KMS-11 (cell line): ENCODE data around the gene DLG2.

ENCODE experiments used
- H2AFZ ChIP-seq: fragments of 200-600 bp; sonication (generic); 2 replicates; pipeline ENCODE4 v1.6.1; 2016; ENCODE audit warnings: antibody characterized with exemption, mixed run types, low read depth
- H3K27ac ChIP-seq: fragments of 200-600 bp; sonication (generic); 2 replicates; pipeline ENCODE4 v1.6.1; 2016; ENCODE audit warnings: mild to moderate bottlenecking, mixed run types
- H3K27me3 ChIP-seq: fragments of 200-600 bp; sonication (generic); 2 replicates; pipeline ENCODE4 v1.6.1; 2017; ENCODE audit warnings: mild to moderate bottlenecking, low read depth, mixed run types, moderate library complexity; ENCODE audit not compliant: insufficient read depth
- H3K36me3 ChIP-seq: fragments of 200-600 bp; sonication (generic); 2 replicates; pipeline ENCODE4 v1.6.1; 2017; ENCODE audit warnings: mild to moderate bottlenecking, mixed run types; ENCODE audit not compliant: insufficient read depth
- H3K4me1 ChIP-seq: fragments of 200-600 bp; sonication (generic); 2 replicates; pipeline ENCODE4 v1.6.1; 2016; ENCODE audit warnings: mild to moderate bottlenecking, low read depth, mixed run types; ENCODE audit not compliant: poor library complexity, severe bottlenecking
- H3K4me2 ChIP-seq: fragments of 200-600 bp; sonication (generic); 2 replicates; pipeline ENCODE4 v1.7.0; 2016; ENCODE audit warnings: mild to moderate bottlenecking, mixed run types
- H3K4me3 ChIP-seq: fragments of 200-600 bp; sonication (generic); IDR thresholded peaks from 2 replicates; pipeline ENCODE4 v1.6.1; 2017; ENCODE audit warnings: low read depth, low read length, mixed read lengths; ENCODE audit not compliant: insufficient read depth
- H3K79me2 ChIP-seq: fragments of 200-600 bp; sonication (generic); 2 replicates; pipeline ENCODE4 v1.6.1; 2016; ENCODE audit warnings: low read depth, mixed run types; ENCODE audit not compliant: insufficient read depth
- H3K9ac ChIP-seq: fragments of 200-600 bp; sonication (generic); 2 replicates; pipeline ENCODE4 v1.6.1; 2016; ENCODE audit warnings: mild to moderate bottlenecking, mixed run types
- H4K20me1 ChIP-seq: fragments of 200-600 bp; sonication (generic); 2 replicates; pipeline ENCODE4 v1.6.1; 2016; ENCODE audit warnings: mild to moderate bottlenecking, mixed run types; ENCODE audit not compliant: insufficient read depth
- TF ChIP-seq, protein P1 (sequence below): fragments of 200-600 bp; sonication (generic); conservative IDR thresholded peaks from 2 replicates; pipeline ENCODE4 v1.6.1; 2017; ENCODE audit warnings: low read depth, mild to moderate bottlenecking, antibody characterized with exemption, low read length, moderate library complexity, mixed read lengths

DLG2 gene

DNA sequence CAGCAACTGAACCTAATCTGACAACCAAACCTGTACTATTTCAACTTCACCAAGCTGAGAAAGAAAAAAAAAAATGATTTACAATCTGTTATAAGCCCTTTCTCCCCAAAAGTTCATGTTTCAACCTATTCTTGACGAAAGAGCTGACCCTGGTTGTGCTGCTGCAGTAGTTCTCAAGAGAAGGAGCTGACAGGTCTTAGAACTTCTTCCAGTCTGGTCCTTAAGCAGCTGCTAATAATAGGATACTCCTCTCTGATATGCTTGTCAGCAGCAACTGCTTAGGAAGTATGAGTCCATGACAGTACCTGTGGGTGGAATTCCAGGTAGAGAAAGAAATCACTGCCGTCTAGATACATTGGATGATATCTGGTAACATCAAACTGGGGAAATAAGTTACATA, 1605.9 kb downstream of the DLG2 start:
- H3K4me1 ChIP-seq = no peaks in the 10 kb centered on the region
- H2AFZ ChIP-seq = no peak overlapping the region
- no peaks in the 10 kb centered on the region for H4K20me1 ChIP-seq
- H3K36me3 ChIP-seq = no peaks in the 10 kb centered on the region
- TF ChIP-seq, protein P1, sequence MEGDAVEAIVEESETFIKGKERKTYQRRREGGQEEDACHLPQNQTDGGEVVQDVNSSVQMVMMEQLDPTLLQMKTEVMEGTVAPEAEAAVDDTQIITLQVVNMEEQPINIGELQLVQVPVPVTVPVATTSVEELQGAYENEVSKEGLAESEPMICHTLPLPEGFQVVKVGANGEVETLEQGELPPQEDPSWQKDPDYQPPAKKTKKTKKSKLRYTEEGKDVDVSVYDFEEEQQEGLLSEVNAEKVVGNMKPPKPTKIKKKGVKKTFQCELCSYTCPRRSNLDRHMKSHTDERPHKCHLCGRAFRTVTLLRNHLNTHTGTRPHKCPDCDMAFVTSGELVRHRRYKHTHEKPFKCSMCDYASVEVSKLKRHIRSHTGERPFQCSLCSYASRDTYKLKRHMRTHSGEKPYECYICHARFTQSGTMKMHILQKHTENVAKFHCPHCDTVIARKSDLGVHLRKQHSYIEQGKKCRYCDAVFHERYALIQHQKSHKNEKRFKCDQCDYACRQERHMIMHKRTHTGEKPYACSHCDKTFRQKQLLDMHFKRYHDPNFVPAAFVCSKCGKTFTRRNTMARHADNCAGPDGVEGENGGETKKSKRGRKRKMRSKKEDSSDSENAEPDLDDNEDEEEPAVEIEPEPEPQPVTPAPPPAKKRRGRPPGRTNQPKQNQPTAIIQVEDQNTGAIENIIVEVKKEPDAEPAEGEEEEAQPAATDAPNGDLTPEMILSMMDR = no peak
- H3K27me3 ChIP-seq = no peaks in the 10 kb centered on the region
- no peak overlapping the region for H3K27ac ChIP-seq
- no peaks in the 10 kb centered on the region for H3K79me2 ChIP-seq
- no peak overlapping the region for H3K4me2 ChIP-seq
- no peak overlapping the region for H3K4me3 ChIP-seq
- H3K9ac ChIP-seq = no peak overlapping the region

DNA sequence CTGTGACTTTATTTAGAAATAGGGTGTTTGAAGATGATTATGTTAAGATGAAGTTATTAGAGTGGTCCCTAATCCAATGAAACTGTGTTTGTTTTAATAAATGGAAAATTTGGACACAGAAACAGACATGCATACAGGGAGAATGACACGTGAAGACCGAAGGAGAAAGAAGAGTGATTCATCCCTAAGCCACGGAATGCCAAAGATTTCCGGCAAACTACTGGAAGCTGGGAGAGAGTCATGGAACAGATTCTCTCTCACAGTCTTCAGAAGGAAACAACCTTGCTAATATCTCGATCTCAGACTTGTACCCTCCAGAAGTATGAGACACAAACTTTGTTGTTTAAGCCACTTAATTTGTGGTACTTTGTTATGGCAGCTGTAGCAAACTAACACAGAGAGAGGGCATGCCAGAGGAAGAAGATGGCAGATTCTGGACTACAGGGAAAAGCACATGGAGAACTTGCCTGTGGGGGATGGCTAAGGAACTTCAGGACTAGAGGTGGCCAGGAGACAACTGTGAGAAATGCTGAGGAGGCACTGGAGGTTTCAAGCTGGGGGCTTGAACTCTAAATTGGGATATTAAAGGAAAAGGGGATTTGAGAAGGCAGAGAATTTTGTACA, 1607.5 kb downstream of the DLG2 start:
- Histone ChIP-seq H3K4me1 (no peaks in the 10 kb centered on the region), H3K36me3 (no peaks in the 10 kb centered on the region), H3K4me3 (no peak overlapping the region), H3K27me3 (no peaks in the 10 kb centered on the region), H3K79me2 (no peaks in the 10 kb centered on the region), H3K9ac (no peak overlapping the region), H2AFZ (no peak overlapping the region), H3K4me2 (no peak overlapping the region), H4K20me1 (no peaks in the 10 kb centered on the region), H3K27ac (no peak overlapping the region)
- TF ChIP-seq, protein P1 = no peak

DNA sequence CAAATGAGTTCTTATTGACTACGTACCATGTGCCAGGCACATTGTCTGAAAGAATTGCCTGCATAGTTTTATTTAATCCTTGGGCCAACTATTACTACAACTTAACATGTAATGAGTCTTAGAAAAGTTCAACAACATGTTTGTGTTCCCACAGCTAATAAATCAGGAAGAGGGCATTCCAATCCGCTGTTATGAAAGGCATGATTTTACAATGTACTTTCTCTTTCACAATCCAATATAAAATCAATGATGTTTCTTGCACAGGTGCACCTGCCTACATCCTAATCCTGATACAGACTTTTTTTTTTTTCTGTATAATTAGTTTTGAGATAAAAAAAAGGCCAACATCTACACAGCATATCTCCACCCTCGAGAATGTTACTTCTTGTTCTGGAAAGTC, 1612.6 kb downstream of the DLG2 start:
- H3K4me2 ChIP-seq = no peak overlapping the region
- H4K20me1 ChIP-seq = no peaks in the 10 kb centered on the region
- no peak overlapping the region for H2AFZ ChIP-seq
- no peaks in the 10 kb centered on the region for H3K27me3 ChIP-seq
- no peaks in the 10 kb centered on the region for H3K36me3 ChIP-seq
- TF ChIP-seq, protein P1 = no peak
- H3K4me1 ChIP-seq = no peaks in the 10 kb centered on the region
- H3K9ac ChIP-seq = no peak overlapping the region
- H3K79me2 ChIP-seq = no peaks in the 10 kb centered on the region
- H3K27ac ChIP-seq = no peak overlapping the region
- no peak overlapping the region for H3K4me3 ChIP-seq

DNA sequence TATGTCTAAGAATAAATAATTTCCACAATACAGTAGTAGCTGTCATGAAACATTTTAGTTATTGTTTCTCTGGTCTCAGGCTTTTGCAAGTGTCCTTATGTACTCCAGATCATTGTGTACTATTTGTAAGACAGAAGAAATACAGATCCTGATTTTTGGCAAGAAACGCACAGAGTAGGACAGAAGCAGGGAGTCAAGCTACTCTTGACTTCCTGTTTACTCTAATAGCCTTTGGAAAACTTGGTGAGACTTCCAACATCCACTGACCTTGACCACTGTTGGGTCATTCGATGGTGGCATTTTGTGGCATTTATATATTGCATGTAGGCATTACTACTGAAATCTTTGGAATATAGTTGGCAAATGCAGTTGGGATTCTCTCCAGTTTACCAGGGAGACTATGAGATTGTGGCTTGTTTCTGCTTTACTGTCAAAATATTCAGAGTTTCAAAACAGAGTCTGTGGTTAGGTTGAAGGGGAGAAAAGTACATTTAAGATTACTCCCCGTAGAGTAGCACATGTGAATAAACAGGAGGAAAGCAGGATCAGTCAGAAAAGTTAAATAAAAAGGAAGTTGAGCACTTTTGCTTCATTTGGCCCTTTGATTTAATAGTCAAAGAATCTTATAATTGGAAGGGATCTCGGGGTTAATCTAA, 1614.8 kb downstream of the DLG2 start:
- H3K4me2 ChIP-seq = no peak overlapping the region
- TF ChIP-seq, protein P1 = no peak
- H3K27ac ChIP-seq = no peak overlapping the region
- H2AFZ ChIP-seq = no peak overlapping the region
- H3K9ac ChIP-seq = no peak overlapping the region
- H3K4me3 ChIP-seq = no peak overlapping the region
- no peaks in the 10 kb centered on the region for H4K20me1 ChIP-seq
- no peaks in the 10 kb centered on the region for H3K79me2 ChIP-seq
- no peaks in the 10 kb centered on the region for H3K36me3 ChIP-seq
- H3K27me3 ChIP-seq = no peaks in the 10 kb centered on the region
- H3K4me1 ChIP-seq = no peaks in the 10 kb centered on the region
